NCI-H1048 (cell line): Measurements from ENCODE around the gene TRIM66.

ENCODE experiments used
- DNase-seq: peaks from one replicate; lab custom pipeline; 2025; lab: John Stamatoyannopoulos, UW

Gene TRIM66

DNA sequence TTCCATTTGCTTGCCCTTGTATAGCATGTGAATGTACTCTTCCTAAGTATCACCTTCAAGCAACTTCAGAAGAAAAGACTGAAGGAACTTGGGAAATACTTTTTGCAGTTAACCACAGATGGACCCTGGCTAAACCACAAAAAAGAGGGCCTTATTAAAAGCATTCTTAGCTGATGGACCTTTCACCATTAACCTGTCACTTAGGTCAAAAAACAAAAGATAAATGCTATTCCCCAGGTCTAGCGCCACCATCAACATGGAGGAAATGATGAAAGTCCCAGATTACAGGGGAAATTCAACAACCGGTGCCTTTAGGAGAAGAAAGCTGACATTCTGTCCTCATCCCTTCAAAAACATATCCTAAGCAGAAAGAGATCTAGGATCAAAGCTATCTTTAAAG is 117.9 kb downstream of the TRIM66 start:
- no peak for DNase-seq
